ENCODE results near the gene IPO11. TPM values are rescaled to one million over a fixed set of nuclear protein-coding genes. Genes with fewer than 3 reads are reported as not detected.

The IPO11 gene
- total RNA-seq, 4 donors from 2014 or later, result 15.5 to 36.0 (median 20.1) TPM

GRCh38 chr5:62373382-62373781, 39.2 kb upstream of the IPO11 start:
- no peak for TF ChIP-seq CTCF (IDR thresholded peaks at IDR 0.05 in 4 of 5, conservative IDR thresholded peaks at IDR 0.05 in 1 of 5)
- TF ChIP-seq POLR2A (IDR thresholded peaks at IDR 0.05), result no peak
- H3K27ac ChIP-seq, result no peak overlapping the region
- no peak for ATAC-seq
- no peaks in the 10 kb centered on the region for H3K27me3 ChIP-seq
- H3K4me1 ChIP-seq, result no peaks in the 10 kb centered on the region
- in situ Hi-C loops (cut with MboI; ENCODE audit: low sequenced_read_pairs in 4 of 4), result no loop called here
- no peak overlapping the region for H3K4me3 ChIP-seq
- H3K9me3 ChIP-seq, result no peaks in the 10 kb centered on the region
- no peak for DNase-seq
- H3K36me3 ChIP-seq, result peaks cover 0 to 46% of the 10 kb centered on the region in 2 donors
- intact Hi-C loops (cut with DNase I; ENCODE audit: low total_unique reads), result no loop called here

GRCh38 chr5:62374090-62374489, 38.5 kb upstream of the IPO11 start:
- DNase-seq, result no peak
- ATAC-seq, result no peak
- Histone ChIP-seq H3K27ac (no peak overlapping the region), H3K9me3 (no peaks in the 10 kb centered on the region), H3K36me3 (peaks cover 0 to 54% of the 10 kb centered on the region in 2 donors), H3K27me3 (no peaks in the 10 kb centered on the region), H3K4me3 (no peak overlapping the region), H3K4me1 (no peaks in the 10 kb centered on the region)
- intact Hi-C loops (cut with DNase I; ENCODE audit: low total_unique reads) (no loop called here), in situ Hi-C loops (cut with MboI; ENCODE audit: low sequenced_read_pairs in 4 of 4) (no loop called here)
- TF ChIP-seq CTCF (IDR thresholded peaks at IDR 0.05 in 4 of 5, conservative IDR thresholded peaks at IDR 0.05 in 1 of 5) (no peak), POLR2A (IDR thresholded peaks at IDR 0.05) (no peak)

- Histone ChIP-seq H3K27ac (no peak overlapping the region), H3K4me1 (no peaks in the 10 kb centered on the region), H3K4me3 (no peak overlapping the region), H3K27me3 (no peaks in the 10 kb centered on the region), H3K9me3 (no peaks in the 10 kb centered on the region), H3K36me3 (peaks cover 0 to 67% of the 10 kb centered on the region in 2 donors)
- intact Hi-C loops (cut with DNase I; ENCODE audit: low total_unique reads) (no loop called here), in situ Hi-C loops (cut with MboI; ENCODE audit: low sequenced_read_pairs in 4 of 4) (no loop called here)
- ATAC-seq (no peak), DNase-seq (no peak)
- TF ChIP-seq CTCF (IDR thresholded peaks at IDR 0.05 in 4 of 5, conservative IDR thresholded peaks at IDR 0.05 in 1 of 5), result no peak
- no peak for TF ChIP-seq POLR2A (IDR thresholded peaks at IDR 0.05)
Observed at GRCh38 chr5:62375627-62376026, 36.9 kb upstream of the IPO11 start.

GRCh38 chr5:62376064-62376463, 36.5 kb upstream of the IPO11 start:
- Histone ChIP-seq H3K9me3 (no peaks in the 10 kb centered on the region), H3K27me3 (no peaks in the 10 kb centered on the region), H3K4me3 (no peak overlapping the region), H3K27ac (no peak overlapping the region), H3K36me3 (peaks cover 0 to 68% of the 10 kb centered on the region in 2 donors), H3K4me1 (no peaks in the 10 kb centered on the region)
- no peak for DNase-seq
- intact Hi-C loops (cut with DNase I; ENCODE audit: low total_unique reads), result no loop called here
- in situ Hi-C loops (cut with MboI; ENCODE audit: low sequenced_read_pairs in 4 of 4), result no loop called here
- no peak for TF ChIP-seq CTCF (IDR thresholded peaks at IDR 0.05 in 4 of 5, conservative IDR thresholded peaks at IDR 0.05 in 1 of 5)
- TF ChIP-seq POLR2A (IDR thresholded peaks at IDR 0.05), result no peak
- ATAC-seq, result no peak

GRCh38 chr5:62385131-62385530, 27.4 kb upstream of the IPO11 start:
- intact Hi-C loops (cut with DNase I; ENCODE audit: low total_unique reads), result no loop called here
- TF ChIP-seq CTCF (IDR thresholded peaks at IDR 0.05 in 4 of 5, conservative IDR thresholded peaks at IDR 0.05 in 1 of 5) (no peak), POLR2A (IDR thresholded peaks at IDR 0.05) (no peak)
- no peak for ATAC-seq
- H3K9me3 ChIP-seq, result no peaks in the 10 kb centered on the region
- no peak overlapping the region for H3K27ac ChIP-seq
- H3K4me1 ChIP-seq, result peaks cover 11 to 13% of the 10 kb centered on the region in 2 donors
- in situ Hi-C loops (cut with MboI; ENCODE audit: low sequenced_read_pairs in 4 of 4), result no loop called here
- DNase-seq, result no peak
- H3K27me3 ChIP-seq, result no peaks in the 10 kb centered on the region
- no peak overlapping the region for H3K4me3 ChIP-seq
- H3K36me3 ChIP-seq, result peaks cover 0 to 71% of the 10 kb centered on the region in 2 donors
